K562 (cell line): ENCODE results near the gene FAM72A.
"Not testable (repeated sequence)": the region's sequence is repeated elsewhere in the genome, so short reads cannot be mapped to it uniquely, and the experiment has no call there.

Experiments used
- BDP1 ChIP-seq: IDR thresholded peaks from 3 replicates; pipeline ENCODE4 v1.6.1; 2011; ENCODE audit not compliant: insufficient read length, insufficient read depth
- EWSR1 ChIP-seq: fragments of 450-650 bp; IDR thresholded peaks from 2 replicates; pipeline ENCODE4 v1.6.1; 2018; ENCODE audit warnings: borderline replicate concordance, mild to moderate bottlenecking, low read depth, moderate library complexity; ENCODE audit not compliant: partially characterized antibody
- MEF2A ChIP-seq: IDR thresholded peaks from 2 replicates; pipeline ENCODE4 v1.6.1; 2011; ENCODE audit warnings: low read depth, mild to moderate bottlenecking, low read length, moderate library complexity; ENCODE audit not compliant: control insufficient read depth
- SMAD1 ChIP-seq: fragments of 150-350 bp; IDR thresholded peaks from 2 replicates; pipeline ENCODE4 v1.6.1; 2014; ENCODE audit warnings: low read length, low read depth; ENCODE audit not compliant: partially characterized antibody
- SMARCC2 ChIP-seq: fragments of 450-650 bp; IDR thresholded peaks from 2 replicates; pipeline ENCODE4 v1.6.1; 2017; ENCODE audit warnings: antibody characterized with exemption, moderate library complexity, mild to moderate bottlenecking, low read depth
- TF ChIP-seq, protein P1 (sequence below), 3 experiments: IDR thresholded peaks in 2 of 3; conservative IDR thresholded peaks in 1 of 3; 2 replicates each; pipeline ENCODE4 v1.5.1; 2011 to 2012; ENCODE audit warnings: low read length in 3 of 3, mild to moderate bottlenecking in 3 of 3, control low read depth in 2 of 3, improper control_type of control experiment in 1 of 3, inconsistent platforms in 1 of 3, low read depth in 1 of 3, mixed read lengths in 1 of 3, moderate library complexity in 1 of 3; ENCODE audit not compliant: insufficient read depth in 2 of 3
- TF ChIP-seq, protein P2 (sequence below): fragments of 250-450 bp; sonication (Bioruptor Pico); IDR thresholded peaks from 2 replicates; pipeline ENCODE4 v1.5.0; 2021

DNA sequence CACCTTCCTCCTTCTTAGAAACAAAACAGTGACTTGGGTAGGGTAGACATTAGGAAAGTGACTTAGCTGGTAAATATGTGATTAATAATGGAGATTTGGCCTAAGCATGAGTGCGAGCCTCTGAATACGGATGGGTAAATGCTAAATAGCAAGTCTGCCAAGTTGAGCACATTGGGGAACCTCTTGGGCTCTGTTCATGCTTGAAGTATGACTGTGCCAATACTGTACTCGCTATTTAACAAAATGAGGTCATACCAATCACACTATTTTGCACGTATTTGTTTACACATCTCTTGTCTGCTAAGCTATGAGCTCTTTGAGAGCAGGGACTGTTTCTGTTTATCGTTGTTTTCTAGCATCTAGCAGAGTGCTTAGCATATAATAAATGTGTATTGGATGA, 24.2 kb upstream of the FAM72A start:
- TF ChIP-seq, protein P1, sequence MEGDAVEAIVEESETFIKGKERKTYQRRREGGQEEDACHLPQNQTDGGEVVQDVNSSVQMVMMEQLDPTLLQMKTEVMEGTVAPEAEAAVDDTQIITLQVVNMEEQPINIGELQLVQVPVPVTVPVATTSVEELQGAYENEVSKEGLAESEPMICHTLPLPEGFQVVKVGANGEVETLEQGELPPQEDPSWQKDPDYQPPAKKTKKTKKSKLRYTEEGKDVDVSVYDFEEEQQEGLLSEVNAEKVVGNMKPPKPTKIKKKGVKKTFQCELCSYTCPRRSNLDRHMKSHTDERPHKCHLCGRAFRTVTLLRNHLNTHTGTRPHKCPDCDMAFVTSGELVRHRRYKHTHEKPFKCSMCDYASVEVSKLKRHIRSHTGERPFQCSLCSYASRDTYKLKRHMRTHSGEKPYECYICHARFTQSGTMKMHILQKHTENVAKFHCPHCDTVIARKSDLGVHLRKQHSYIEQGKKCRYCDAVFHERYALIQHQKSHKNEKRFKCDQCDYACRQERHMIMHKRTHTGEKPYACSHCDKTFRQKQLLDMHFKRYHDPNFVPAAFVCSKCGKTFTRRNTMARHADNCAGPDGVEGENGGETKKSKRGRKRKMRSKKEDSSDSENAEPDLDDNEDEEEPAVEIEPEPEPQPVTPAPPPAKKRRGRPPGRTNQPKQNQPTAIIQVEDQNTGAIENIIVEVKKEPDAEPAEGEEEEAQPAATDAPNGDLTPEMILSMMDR (IDR thresholded peaks at IDR 0.05 in 2 of 3, conservative IDR thresholded peaks at IDR 0.05 in 1 of 3; ENCODE audit: insufficient read depth in 2 of 3, low read depth in 1 of 3, low read length in 3 of 3) = not testable (repeated sequence)
- not testable (repeated sequence) for TF ChIP-seq SMARCC2, MEF2A, BDP1, EWSR1, SMAD1
- TF ChIP-seq, protein P2, sequence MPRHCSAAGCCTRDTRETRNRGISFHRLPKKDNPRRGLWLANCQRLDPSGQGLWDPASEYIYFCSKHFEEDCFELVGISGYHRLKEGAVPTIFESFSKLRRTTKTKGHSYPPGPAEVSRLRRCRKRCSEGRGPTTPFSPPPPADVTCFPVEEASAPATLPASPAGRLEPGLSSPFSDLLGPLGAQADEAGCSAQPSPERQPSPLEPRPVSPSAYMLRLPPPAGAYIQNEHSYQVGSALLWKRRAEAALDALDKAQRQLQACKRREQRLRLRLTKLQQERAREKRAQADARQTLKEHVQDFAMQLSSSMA (CRISPR knock-in tag) = not testable (repeated sequence)
